Measurements from ENCODE around the gene MAN2A1.
"Not testable (repeated sequence)": the region's sequence is repeated elsewhere in the genome, so short reads cannot be mapped to it uniquely, and the experiment has no call there.

The MAN2A1 gene

DNA sequence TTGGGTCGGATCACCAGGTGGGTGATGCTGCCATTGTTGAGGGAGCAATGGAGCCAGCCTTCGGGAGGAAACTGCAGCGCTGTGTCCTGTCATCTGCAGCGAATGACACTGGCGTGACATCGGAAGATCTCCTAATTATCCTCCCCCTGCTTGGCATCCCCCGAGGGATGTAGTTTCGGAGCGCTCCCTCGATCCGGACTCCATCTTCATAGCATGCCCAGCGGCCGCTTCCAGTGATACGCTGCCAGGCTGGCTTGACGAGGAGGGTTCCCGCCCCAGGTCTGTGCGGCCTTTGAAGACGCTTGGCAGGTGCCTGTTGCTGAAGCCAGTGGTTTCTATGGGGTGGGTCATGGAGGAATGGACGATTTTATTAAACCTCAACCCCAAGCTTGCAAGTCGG, 194.9 kb downstream of the MAN2A1 start:
- Histone ChIP-seq H3K9ac (ENCODE audit: low read length in 5 of 5) (no peak overlapping the region), H3K27ac (ENCODE audit: low read depth, low read length) (no peak overlapping the region), H3K4me3 (ENCODE audit: low read depth in 1 of 5, low read length in 5 of 5) (no peak overlapping the region), H3K9me3 (ENCODE audit: control insufficient read depth in 5 of 5, low read length in 5 of 5) (peaks cover 0 to 2% (median 0%) of the 10 kb centered on the region in 5 donors), H3K36me3 (ENCODE audit: control insufficient read depth in 5 of 5, insufficient read depth in 5 of 5, low read length in 5 of 5) (no peaks in the 10 kb centered on the region), H3K4me1 (ENCODE audit: control insufficient read depth in 5 of 5, insufficient read depth in 5 of 5, low read length in 5 of 5) (no peaks in the 10 kb centered on the region), H3K27me3 (ENCODE audit: control insufficient read depth in 5 of 5, insufficient read depth in 4 of 5, low read length in 5 of 5) (no peaks in the 10 kb centered on the region)

DNA sequence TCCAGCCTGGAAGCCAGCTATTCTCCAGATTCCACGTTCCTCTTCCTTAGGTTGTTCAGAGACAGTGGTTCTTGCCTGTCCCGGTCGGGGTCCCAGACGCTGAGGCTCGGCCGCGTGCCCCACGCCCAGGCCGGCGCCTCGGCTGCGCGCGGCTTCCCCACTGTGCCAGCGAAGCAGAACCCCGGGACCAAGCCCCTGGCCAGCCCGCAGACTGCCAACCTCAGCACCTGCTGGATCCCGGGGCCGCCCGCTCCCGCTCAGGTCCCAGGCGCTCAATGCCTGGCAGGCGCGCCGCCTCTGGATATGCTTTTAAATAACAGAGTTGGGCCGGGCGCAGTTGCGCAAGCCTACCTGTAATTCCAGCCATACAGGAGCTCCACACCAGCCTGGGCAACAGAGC, 195.5 kb downstream of the MAN2A1 start:
- Histone ChIP-seq H3K9me3 (ENCODE audit: control insufficient read depth in 5 of 5, low read length in 5 of 5) (peaks cover 0 to 2% (median 0%) of the 10 kb centered on the region in 5 donors), H3K27me3 (ENCODE audit: control insufficient read depth in 5 of 5, insufficient read depth in 4 of 5, low read length in 5 of 5) (no peaks in the 10 kb centered on the region), H3K27ac (ENCODE audit: low read depth, low read length) (no peak overlapping the region), H3K36me3 (ENCODE audit: control insufficient read depth in 5 of 5, insufficient read depth in 5 of 5, low read length in 5 of 5) (no peaks in the 10 kb centered on the region), H3K4me3 (ENCODE audit: low read depth in 1 of 5, low read length in 5 of 5) (no peak overlapping the region), H3K4me1 (ENCODE audit: control insufficient read depth in 5 of 5, insufficient read depth in 5 of 5, low read length in 5 of 5) (no peaks in the 10 kb centered on the region), H3K9ac (ENCODE audit: low read length in 5 of 5) (no peak overlapping the region)

- no peak overlapping the region for H3K9ac ChIP-seq (ENCODE audit: low read length in 5 of 5)
- no peaks in the 10 kb centered on the region for H3K4me1 ChIP-seq (ENCODE audit: control insufficient read depth in 5 of 5, insufficient read depth in 5 of 5, low read length in 5 of 5)
- H3K36me3 ChIP-seq (ENCODE audit: control insufficient read depth in 5 of 5, insufficient read depth in 5 of 5, low read length in 5 of 5): no peaks in the 10 kb centered on the region
- H3K27ac ChIP-seq (ENCODE audit: low read depth, low read length): no peak overlapping the region
- no peaks in the 10 kb centered on the region for H3K27me3 ChIP-seq (ENCODE audit: control insufficient read depth in 5 of 5, insufficient read depth in 4 of 5, low read length in 5 of 5)
- peaks cover 0 to 2% (median 0%) of the 10 kb centered on the region in 5 donors for H3K9me3 ChIP-seq (ENCODE audit: control insufficient read depth in 5 of 5, low read length in 5 of 5)
- H3K4me3 ChIP-seq (ENCODE audit: low read depth in 1 of 5, low read length in 5 of 5): no peak overlapping the region
Observed at GRCh38 chr5:109888989-109889388, 199.3 kb downstream of the MAN2A1 start.

GRCh38 chr5:109893271-109893670, 203.5 kb downstream of the MAN2A1 start:
- H3K27me3 ChIP-seq (ENCODE audit: control insufficient read depth in 5 of 5, insufficient read depth in 4 of 5, low read length in 5 of 5); H3K36me3 ChIP-seq (ENCODE audit: control insufficient read depth in 5 of 5, insufficient read depth in 5 of 5, low read length in 5 of 5); H3K9me3 ChIP-seq (ENCODE audit: control insufficient read depth in 5 of 5, low read length in 5 of 5); H3K9ac ChIP-seq (ENCODE audit: low read length in 5 of 5); H3K27ac ChIP-seq (ENCODE audit: low read depth, low read length); H3K4me3 ChIP-seq (ENCODE audit: low read depth in 1 of 5, low read length in 5 of 5); H3K4me1 ChIP-seq (ENCODE audit: control insufficient read depth in 5 of 5, insufficient read depth in 5 of 5, low read length in 5 of 5): not testable (repeated sequence)

GRCh38 chr5:109898269-109899162, 208.8 kb downstream of the MAN2A1 start:
- Histone ChIP-seq H3K9me3 (ENCODE audit: control insufficient read depth in 5 of 5, low read length in 5 of 5) (no peaks in the 10 kb centered on the region), H3K4me1 (ENCODE audit: control insufficient read depth in 5 of 5, insufficient read depth in 5 of 5, low read length in 5 of 5) (no peaks in the 10 kb centered on the region), H3K4me3 (ENCODE audit: low read depth in 1 of 5, low read length in 5 of 5) (no peak overlapping the region), H3K27me3 (ENCODE audit: control insufficient read depth in 5 of 5, insufficient read depth in 4 of 5, low read length in 5 of 5) (no peaks in the 10 kb centered on the region), H3K36me3 (ENCODE audit: control insufficient read depth in 5 of 5, insufficient read depth in 5 of 5, low read length in 5 of 5) (no peaks in the 10 kb centered on the region), H3K27ac (ENCODE audit: low read depth, low read length) (no peak overlapping the region), H3K9ac (ENCODE audit: low read length in 5 of 5) (no peak overlapping the region)

- Histone ChIP-seq H3K4me1 (ENCODE audit: control insufficient read depth in 5 of 5, insufficient read depth in 5 of 5, low read length in 5 of 5) (no peaks in the 10 kb centered on the region), H3K9me3 (ENCODE audit: control insufficient read depth in 5 of 5, low read length in 5 of 5) (no peaks in the 10 kb centered on the region), H3K36me3 (ENCODE audit: control insufficient read depth in 5 of 5, insufficient read depth in 5 of 5, low read length in 5 of 5) (no peaks in the 10 kb centered on the region), H3K27ac (ENCODE audit: low read depth, low read length) (no peak overlapping the region), H3K27me3 (ENCODE audit: control insufficient read depth in 5 of 5, insufficient read depth in 4 of 5, low read length in 5 of 5) (no peaks in the 10 kb centered on the region), H3K9ac (ENCODE audit: low read length in 5 of 5) (no peak overlapping the region), H3K4me3 (ENCODE audit: low read depth in 1 of 5, low read length in 5 of 5) (no peak overlapping the region)
Observed at GRCh38 chr5:109899163-109899535, 209.4 kb downstream of the MAN2A1 start.

DNA sequence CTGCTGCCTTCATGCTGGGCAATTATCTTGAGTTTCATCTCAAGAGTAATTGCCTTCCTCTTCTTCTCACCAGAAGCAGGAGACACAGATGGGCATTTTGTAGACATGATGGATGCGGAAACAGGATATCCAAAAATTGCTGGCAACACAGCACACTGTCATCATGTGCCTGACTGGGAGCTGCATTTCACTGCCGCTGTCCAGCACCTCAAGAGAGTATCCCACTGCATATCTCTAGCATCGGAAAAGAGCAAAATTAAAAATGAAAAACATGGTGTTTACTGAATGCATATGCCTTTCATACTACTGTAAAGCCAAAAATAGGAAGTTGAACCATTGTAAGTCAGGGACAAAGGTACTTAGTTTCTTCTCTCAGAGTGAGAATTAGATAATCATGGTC, 210.7 kb downstream of the MAN2A1 start:
- Histone ChIP-seq H3K27me3 (ENCODE audit: control insufficient read depth in 5 of 5, insufficient read depth in 4 of 5, low read length in 5 of 5) (no peaks in the 10 kb centered on the region), H3K27ac (ENCODE audit: low read depth, low read length) (no peak overlapping the region), H3K9ac (ENCODE audit: low read length in 5 of 5) (no peak overlapping the region), H3K4me3 (ENCODE audit: low read depth in 1 of 5, low read length in 5 of 5) (no peak overlapping the region), H3K9me3 (ENCODE audit: control insufficient read depth in 5 of 5, low read length in 5 of 5) (no peaks in the 10 kb centered on the region), H3K36me3 (ENCODE audit: control insufficient read depth in 5 of 5, insufficient read depth in 5 of 5, low read length in 5 of 5) (no peaks in the 10 kb centered on the region), H3K4me1 (ENCODE audit: control insufficient read depth in 5 of 5, insufficient read depth in 5 of 5, low read length in 5 of 5) (no peaks in the 10 kb centered on the region)

DNA sequence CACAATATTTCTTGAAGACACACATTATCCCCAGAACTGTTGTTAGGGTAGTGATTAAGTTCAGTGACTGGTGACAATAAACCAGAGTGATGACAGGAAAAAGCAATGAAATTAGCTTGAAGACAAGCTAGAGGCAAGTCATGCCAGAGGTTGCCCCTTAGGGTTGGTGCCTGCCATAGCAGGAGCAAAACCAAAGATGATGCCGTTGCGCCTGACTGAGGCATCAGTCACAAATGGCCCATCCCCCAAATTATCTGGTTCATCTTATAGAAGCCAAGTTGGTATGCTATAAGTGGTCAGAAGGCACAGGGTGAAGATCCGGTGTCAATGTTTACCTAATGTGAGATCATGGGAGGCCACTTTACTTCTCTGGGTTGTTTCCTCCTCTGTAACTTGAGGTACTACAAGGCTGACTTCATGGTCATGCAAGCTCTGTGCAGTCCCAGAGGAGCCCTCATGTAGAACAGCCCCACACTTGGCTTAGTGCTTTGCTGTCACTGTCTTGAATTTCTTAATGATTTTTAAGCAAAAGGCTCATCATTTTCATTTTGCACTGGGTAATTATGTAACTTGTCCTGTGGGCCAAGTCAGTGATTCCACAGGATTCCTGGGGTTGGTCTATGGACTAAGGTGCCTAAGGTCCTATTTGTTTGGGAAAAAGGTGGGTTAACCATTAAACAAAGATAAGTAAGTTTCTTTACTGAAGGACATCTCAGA, 211.3 kb downstream of the MAN2A1 start:
- Histone ChIP-seq H3K36me3 (ENCODE audit: control insufficient read depth in 5 of 5, insufficient read depth in 5 of 5, low read length in 5 of 5) (no peaks in the 10 kb centered on the region), H3K27me3 (ENCODE audit: control insufficient read depth in 5 of 5, insufficient read depth in 4 of 5, low read length in 5 of 5) (no peaks in the 10 kb centered on the region), H3K4me1 (ENCODE audit: control insufficient read depth in 5 of 5, insufficient read depth in 5 of 5, low read length in 5 of 5) (no peaks in the 10 kb centered on the region), H3K27ac (ENCODE audit: low read depth, low read length) (no peak overlapping the region), H3K9me3 (ENCODE audit: control insufficient read depth in 5 of 5, low read length in 5 of 5) (no peaks in the 10 kb centered on the region), H3K9ac (ENCODE audit: low read length in 5 of 5) (no peak overlapping the region), H3K4me3 (ENCODE audit: low read depth in 1 of 5, low read length in 5 of 5) (no peak overlapping the region)

GRCh38 chr5:109901628-109901981, 211.9 kb downstream of the MAN2A1 start:
- Histone ChIP-seq H3K4me3 (ENCODE audit: low read depth in 1 of 5, low read length in 5 of 5) (no peak overlapping the region), H3K9ac (ENCODE audit: low read length in 5 of 5) (no peak overlapping the region), H3K27me3 (ENCODE audit: control insufficient read depth in 5 of 5, insufficient read depth in 4 of 5, low read length in 5 of 5) (no peaks in the 10 kb centered on the region), H3K4me1 (ENCODE audit: control insufficient read depth in 5 of 5, insufficient read depth in 5 of 5, low read length in 5 of 5) (no peaks in the 10 kb centered on the region), H3K27ac (ENCODE audit: low read depth, low read length) (no peak overlapping the region), H3K36me3 (ENCODE audit: control insufficient read depth in 5 of 5, insufficient read depth in 5 of 5, low read length in 5 of 5) (no peaks in the 10 kb centered on the region), H3K9me3 (ENCODE audit: control insufficient read depth in 5 of 5, low read length in 5 of 5) (no peaks in the 10 kb centered on the region)

- Histone ChIP-seq H3K9ac (ENCODE audit: low read length in 5 of 5) (no peak overlapping the region), H3K36me3 (ENCODE audit: control insufficient read depth in 5 of 5, insufficient read depth in 5 of 5, low read length in 5 of 5) (no peaks in the 10 kb centered on the region), H3K9me3 (ENCODE audit: control insufficient read depth in 5 of 5, low read length in 5 of 5) (no peaks in the 10 kb centered on the region), H3K4me1 (ENCODE audit: control insufficient read depth in 5 of 5, insufficient read depth in 5 of 5, low read length in 5 of 5) (no peaks in the 10 kb centered on the region), H3K27ac (ENCODE audit: low read depth, low read length) (no peak overlapping the region), H3K27me3 (ENCODE audit: control insufficient read depth in 5 of 5, insufficient read depth in 4 of 5, low read length in 5 of 5) (no peaks in the 10 kb centered on the region), H3K4me3 (ENCODE audit: low read depth in 1 of 5, low read length in 5 of 5) (no peak overlapping the region)
Observed at GRCh38 chr5:109903061-109903460, 213.3 kb downstream of the MAN2A1 start.
